ENCODE data around the gene PCDHA13. TPM values are rescaled to one million over a fixed set of nuclear protein-coding genes. Genes with fewer than 3 reads are reported as not detected.
A peak's percentile ranks its signal among the peaks of the same experiment; 100 is the strongest.
"Not testable (repeated sequence)": the region's sequence is repeated elsewhere in the genome, so short reads cannot be mapped to it uniquely, and the experiment has no call there.

The PCDHA13 gene
- total RNA-seq, result not detected

DNA sequence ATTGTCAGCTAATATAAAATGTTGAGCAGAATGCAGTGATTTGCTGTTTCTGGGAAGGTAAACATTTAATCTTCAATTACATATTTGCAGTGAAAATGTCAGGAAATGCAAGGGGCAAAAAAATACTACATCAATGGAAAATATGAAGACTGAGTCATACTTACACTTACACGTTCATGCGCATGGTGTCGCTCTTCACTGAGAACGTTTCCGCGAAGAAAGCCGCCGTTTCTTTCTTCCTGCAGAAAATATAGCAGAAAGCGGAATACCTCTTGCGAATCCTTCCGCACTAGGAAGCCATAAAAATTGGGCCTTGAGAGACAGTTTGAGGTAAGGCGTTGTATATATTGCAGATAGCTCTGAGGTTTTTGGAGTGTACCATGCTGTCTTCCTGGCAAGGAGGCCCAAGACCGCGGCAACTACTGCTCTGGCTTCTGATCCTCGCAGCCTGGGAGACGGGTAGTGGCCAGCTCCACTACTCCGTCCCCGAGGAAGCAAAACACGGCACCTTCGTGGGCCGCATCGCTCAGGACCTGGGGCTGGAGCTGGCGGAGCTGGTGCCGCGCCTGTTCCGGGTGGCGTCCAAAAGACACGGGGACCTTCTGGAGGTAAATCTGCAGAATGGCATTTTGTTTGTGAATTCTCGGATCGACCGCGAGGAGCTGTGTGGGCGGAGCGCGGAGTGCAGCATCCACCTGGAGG, at the start of gene PCDHA13:
Gene PCDHA13, plus strand, starts transcription at position 236 of the 702 bp plus-strand sequence. Its CDS starts 145 bp downstream, at position 381.
- Mint-ChIP-seq H3K9me3 (peaks cover 4 to 9% of the 10 kb centered on the region in 2 donors), H3K36me3 (ENCODE audit: insufficient read depth in 2 of 2) (peaks cover 6 to 11% of the 10 kb centered on the region in 2 donors), H3K27me3 (ENCODE audit: low read depth) (peaks cover 14% of the 10 kb centered on the region), H3K4me1 (ENCODE audit: low read depth) (no peaks in the 10 kb centered on the region), H3K27ac (peak within 1 kb of the TSS; percentile 39), H3K4me3 (no peak within 1 kb of the TSS)
- ATAC-seq (replicated peaks in 1 of 2) (no peak), DNase-seq (no peak)

- Mint-ChIP-seq H3K27me3 (ENCODE audit: low read depth) (peaks cover 9% of the 10 kb centered on the region), H3K36me3 (ENCODE audit: insufficient read depth in 2 of 2) (peaks cover 0 to 8% of the 10 kb centered on the region in 2 donors), H3K4me1 (ENCODE audit: low read depth) (no peaks in the 10 kb centered on the region), H3K27ac (no peak within 1 kb of the TSS), H3K4me3 (no peak within 1 kb of the TSS), H3K9me3 (peaks cover 4 to 8% of the 10 kb centered on the region in 2 donors)
- DNase-seq (no peak), ATAC-seq (replicated peaks in 1 of 2) (no peak)
Measured at GRCh38 chr5:140833993-140834392, 47.9 kb upstream of the PCDHA13 start, which contains the start of gene PCDHA7. TSS of gene PCDHA7 (plus strand) at chr5:140834269. CDS start at chr5:140834384, 115 bp downstream.

GRCh38 chr5:140834439-140835008, 47.4 kb upstream of the PCDHA13 start:
- not testable (repeated sequence) for H3K9me3 Mint-ChIP-seq; DNase-seq; H3K4me3 Mint-ChIP-seq; H3K36me3 Mint-ChIP-seq (ENCODE audit: insufficient read depth in 2 of 2); H3K4me1 Mint-ChIP-seq (ENCODE audit: low read depth); H3K27ac Mint-ChIP-seq; ATAC-seq (replicated peaks in 1 of 2)
- H3K27me3 Mint-ChIP-seq (ENCODE audit: low read depth), result peaks cover 11% of the 10 kb centered on the region

DNA sequence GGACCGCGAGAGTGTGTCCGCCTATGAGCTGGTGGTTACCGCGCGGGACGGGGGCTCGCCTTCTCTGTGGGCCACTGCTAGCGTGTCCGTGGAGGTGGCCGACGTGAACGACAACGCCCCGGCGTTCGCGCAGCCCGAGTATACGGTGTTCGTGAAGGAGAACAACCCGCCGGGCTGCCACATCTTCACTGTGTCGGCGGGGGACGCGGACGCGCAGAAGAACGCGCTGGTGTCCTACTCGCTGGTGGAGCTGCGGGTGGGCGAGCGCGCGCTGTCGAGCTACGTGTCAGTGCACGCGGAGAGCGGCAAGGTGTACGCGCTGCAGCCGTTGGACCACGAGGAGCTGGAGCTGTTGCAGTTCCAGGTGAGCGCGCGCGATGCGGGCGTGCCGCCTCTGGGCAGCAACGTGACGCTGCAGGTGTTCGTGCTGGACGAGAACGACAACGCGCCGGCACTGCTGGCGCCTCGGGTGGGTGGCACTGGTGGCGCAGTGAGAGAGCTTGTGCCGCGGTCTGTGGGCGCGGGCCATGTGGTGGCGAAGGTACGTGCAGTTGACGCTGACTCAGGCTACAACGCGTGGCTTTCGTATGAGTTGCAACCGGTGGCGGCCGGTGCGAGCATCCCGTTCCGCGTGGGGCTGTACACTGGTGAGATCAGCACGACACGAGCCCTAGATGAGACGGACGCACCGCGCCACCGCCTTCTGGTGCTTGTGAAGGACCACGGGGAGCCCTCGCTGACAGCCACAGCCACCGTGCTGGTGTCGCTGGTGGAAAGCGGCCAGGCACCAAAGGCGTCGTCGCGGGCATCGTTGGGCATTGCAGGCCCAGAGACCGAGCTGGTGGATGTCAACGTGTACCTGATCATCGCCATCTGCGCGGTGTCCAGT, 46.1 kb upstream of the PCDHA13 start:
- H3K4me1 Mint-ChIP-seq (ENCODE audit: low read depth), result no peaks in the 10 kb centered on the region
- peaks cover 20% of the 10 kb centered on the region for H3K27me3 Mint-ChIP-seq (ENCODE audit: low read depth)
- peaks cover 3 to 11% of the 10 kb centered on the region in 2 donors for H3K36me3 Mint-ChIP-seq (ENCODE audit: insufficient read depth in 2 of 2)
- H3K9me3 Mint-ChIP-seq, result peaks cover 8 to 11% of the 10 kb centered on the region in 2 donors
- ATAC-seq (replicated peaks in 1 of 2), result no peak
- no peak overlapping the region for H3K4me3 Mint-ChIP-seq
- DNase-seq, result no peak
- H3K27ac Mint-ChIP-seq, result no peak overlapping the region

- H3K4me1 Mint-ChIP-seq (ENCODE audit: low read depth), result no peaks in the 10 kb centered on the region
- peaks cover 11% of the 10 kb centered on the region for H3K27me3 Mint-ChIP-seq (ENCODE audit: low read depth)
- peak within 1 kb of the TSS; percentile 13 for H3K27ac Mint-ChIP-seq
- H3K4me3 Mint-ChIP-seq, result no peak within 1 kb of the TSS
- H3K36me3 Mint-ChIP-seq (ENCODE audit: insufficient read depth in 2 of 2), result peaks cover 3 to 20% of the 10 kb centered on the region in 2 donors
- no peak for DNase-seq
- ATAC-seq (replicated peaks in 1 of 2), result no peak
- H3K9me3 Mint-ChIP-seq, result peaks cover 5 to 8% of the 10 kb centered on the region in 2 donors
Measured at GRCh38 chr5:140840978-140841962, 40.7 kb upstream of the PCDHA13 start, which contains the start of gene PCDHA8. TSS of gene PCDHA8 (plus strand) at chr5:140841187. CDS start at chr5:140841322, 135 bp downstream.

DNA sequence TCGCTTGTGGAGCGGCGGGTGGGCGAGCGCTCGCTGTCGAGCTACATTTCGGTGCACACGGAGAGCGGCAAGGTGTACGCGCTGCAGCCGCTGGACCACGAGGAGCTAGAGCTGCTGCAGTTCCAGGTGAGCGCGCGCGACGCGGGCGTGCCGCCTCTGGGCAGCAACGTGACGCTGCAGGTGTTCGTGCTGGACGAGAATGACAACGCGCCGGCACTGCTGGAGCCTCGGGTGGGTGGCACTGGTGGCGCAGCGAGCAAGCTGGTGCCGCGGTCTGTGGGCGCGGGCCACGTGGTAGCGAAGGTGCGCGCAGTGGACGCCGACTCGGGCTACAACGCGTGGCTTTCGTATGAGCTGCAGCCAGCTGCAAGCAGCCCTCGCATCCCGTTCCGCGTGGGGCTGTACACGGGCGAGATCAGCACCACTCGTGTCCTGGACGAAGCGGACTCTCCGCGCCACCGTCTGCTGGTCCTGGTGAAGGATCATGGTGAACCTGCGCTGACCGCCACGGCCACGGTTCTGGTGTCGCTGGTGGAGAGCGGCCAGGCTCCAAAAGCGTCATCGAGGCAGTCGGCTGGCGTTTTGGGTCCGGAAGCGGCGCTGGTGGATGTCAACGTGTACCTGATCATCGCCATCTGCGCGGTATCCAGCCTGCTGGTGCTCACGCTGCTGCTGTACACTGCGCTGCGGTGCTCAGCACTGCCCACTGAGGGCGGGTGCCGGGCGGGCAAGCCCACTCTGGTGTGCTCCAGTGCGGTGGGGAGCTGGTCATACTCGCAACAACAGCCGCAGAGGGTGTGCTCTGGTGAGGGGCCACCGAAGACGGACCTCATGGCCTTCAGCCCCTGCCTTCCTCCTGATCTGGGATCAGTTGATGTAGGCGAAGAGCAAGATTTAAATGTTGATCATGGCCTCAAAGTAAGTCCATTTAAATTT, 38.9 kb upstream of the PCDHA13 start:
- peaks cover 7 to 19% of the 10 kb centered on the region in 2 donors for H3K36me3 Mint-ChIP-seq (ENCODE audit: insufficient read depth in 2 of 2)
- ATAC-seq (replicated peaks in 1 of 2) (no peak), DNase-seq (no peak)
- H3K4me1 Mint-ChIP-seq (ENCODE audit: low read depth), result no peaks in the 10 kb centered on the region
- no peak overlapping the region for H3K4me3 Mint-ChIP-seq
- H3K9me3 Mint-ChIP-seq, result peaks cover 6 to 8% of the 10 kb centered on the region in 2 donors
- peaks cover 22% of the 10 kb centered on the region for H3K27me3 Mint-ChIP-seq (ENCODE audit: low read depth)
- no peak overlapping the region for H3K27ac Mint-ChIP-seq

- H3K27ac Mint-ChIP-seq; ATAC-seq (replicated peaks in 1 of 2); H3K4me1 Mint-ChIP-seq (ENCODE audit: low read depth); H3K4me3 Mint-ChIP-seq; H3K36me3 Mint-ChIP-seq (ENCODE audit: insufficient read depth in 2 of 2); DNase-seq; H3K9me3 Mint-ChIP-seq: not testable (repeated sequence)
- peaks cover 11% of the 10 kb centered on the region for H3K27me3 Mint-ChIP-seq (ENCODE audit: low read depth)
Measured at GRCh38 chr5:140848139-140849102, 33.5 kb upstream of the PCDHA13 start, which contains the start of gene PCDHA9. TSS of gene PCDHA9 (plus strand) at chr5:140848382. CDS start at chr5:140848496, 114 bp downstream.

DNA sequence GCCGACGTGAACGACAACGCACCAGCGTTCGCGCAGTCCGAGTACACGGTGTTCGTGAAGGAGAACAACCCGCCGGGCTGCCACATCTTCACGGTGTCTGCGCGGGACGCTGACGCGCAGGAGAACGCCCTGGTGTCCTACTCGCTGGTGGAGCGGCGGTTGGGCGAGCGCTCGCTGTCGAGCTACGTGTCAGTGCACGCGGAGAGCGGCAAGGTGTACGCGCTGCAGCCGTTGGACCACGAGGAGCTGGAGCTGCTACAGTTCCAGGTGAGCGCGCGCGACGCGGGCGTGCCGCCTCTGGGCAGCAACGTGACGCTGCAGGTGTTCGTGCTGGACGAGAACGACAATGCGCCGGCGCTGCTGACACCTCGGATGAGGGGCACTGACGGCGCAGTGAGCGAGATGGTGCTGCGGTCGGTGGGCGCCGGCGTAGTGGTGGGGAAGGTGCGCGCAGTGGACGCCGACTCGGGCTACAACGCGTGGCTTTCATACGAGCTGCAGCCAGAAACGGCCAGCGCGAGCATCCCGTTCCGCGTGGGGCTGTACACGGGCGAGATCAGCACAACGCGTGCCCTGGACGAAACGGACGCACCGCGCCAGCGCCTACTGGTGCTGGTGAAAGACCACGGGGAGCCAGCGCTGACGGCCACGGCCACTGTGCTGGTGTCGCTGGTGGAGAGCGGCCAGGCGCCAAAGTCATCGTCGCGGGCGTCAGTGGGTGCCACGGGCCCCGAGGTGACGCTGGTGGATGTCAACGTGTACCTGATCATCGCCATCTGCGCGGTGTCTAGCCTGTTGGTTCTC, 31.9 kb upstream of the PCDHA13 start:
- DNase-seq; H3K36me3 Mint-ChIP-seq (ENCODE audit: insufficient read depth in 2 of 2); H3K4me3 Mint-ChIP-seq; ATAC-seq (replicated peaks in 1 of 2); H3K9me3 Mint-ChIP-seq; H3K27ac Mint-ChIP-seq; H3K4me1 Mint-ChIP-seq (ENCODE audit: low read depth): not testable (repeated sequence)
- peaks cover 11% of the 10 kb centered on the region for H3K27me3 Mint-ChIP-seq (ENCODE audit: low read depth)

DNA sequence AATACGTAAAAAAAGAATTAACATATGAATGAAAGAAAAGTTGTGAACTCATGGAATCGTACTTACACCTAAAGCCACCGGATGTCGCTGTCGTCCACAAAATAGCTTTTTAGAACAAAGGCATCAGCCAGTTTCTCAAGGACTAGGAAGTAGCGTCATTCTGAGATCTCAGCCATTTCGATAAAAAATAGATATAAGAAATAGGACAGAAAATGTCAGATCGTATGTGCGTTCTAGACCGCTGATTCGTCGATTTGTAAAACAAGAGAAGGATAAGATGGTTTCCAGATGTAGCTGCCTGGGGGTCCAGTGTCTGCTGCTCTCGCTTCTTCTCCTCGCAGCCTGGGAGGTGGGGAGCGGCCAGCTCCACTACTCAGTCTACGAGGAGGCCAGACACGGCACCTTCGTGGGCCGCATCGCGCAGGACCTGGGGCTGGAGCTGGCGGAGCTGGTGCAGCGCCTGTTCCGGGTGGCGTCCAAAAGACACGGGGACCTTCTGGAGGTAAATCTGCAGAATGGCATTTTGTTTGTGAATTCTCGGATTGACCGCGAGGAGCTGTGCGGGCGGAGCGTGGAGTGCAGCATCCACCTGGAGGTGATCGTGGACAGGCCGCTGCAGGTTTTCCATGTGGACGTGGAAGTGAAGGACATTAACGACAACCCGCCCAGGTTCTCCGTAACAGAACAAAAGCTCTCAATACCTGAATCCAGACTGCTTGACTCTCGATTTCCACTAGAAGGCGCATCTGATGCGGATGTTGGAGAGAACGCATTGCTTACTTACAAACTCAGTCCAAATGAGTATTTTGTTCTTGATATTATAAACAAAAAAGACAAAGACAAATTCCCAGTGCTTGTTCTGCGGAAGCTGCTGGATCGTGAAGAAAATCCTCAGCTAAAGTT, 25.9 kb upstream of the PCDHA13 start, which contains the start of gene PCDHA10:
Gene PCDHA10, plus strand, starts transcription at position 126 of the 903 bp plus-strand sequence. Its CDS starts 152 bp downstream, at position 278.
- H3K4me1 Mint-ChIP-seq (ENCODE audit: low read depth), result no peaks in the 10 kb centered on the region
- H3K36me3 Mint-ChIP-seq (ENCODE audit: insufficient read depth in 2 of 2), result peaks cover 7 to 17% of the 10 kb centered on the region in 2 donors
- H3K4me3 Mint-ChIP-seq, result no peak within 1 kb of the TSS
- H3K9me3 Mint-ChIP-seq, result peaks cover 5 to 8% of the 10 kb centered on the region in 2 donors
- peaks cover 11% of the 10 kb centered on the region for H3K27me3 Mint-ChIP-seq (ENCODE audit: low read depth)
- ATAC-seq (replicated peaks in 1 of 2) (no peak), DNase-seq (no peak)
- H3K27ac Mint-ChIP-seq, result no peak within 1 kb of the TSS
